Ishikawa (cell line): ENCODE results near the gene CNTNAP2.

Source experiments
- CREB1 ChIP-seq: IDR thresholded peaks from 2 replicates; pipeline ENCODE4 v1.6.1; 2012; ENCODE audit warnings: low read depth
- REST ChIP-seq: IDR thresholded peaks from 2 replicates; pipeline ENCODE4 v1.6.1; 2012; ENCODE audit warnings: low read depth, mild to moderate bottlenecking
- TAF1 ChIP-seq: IDR thresholded peaks from 2 replicates; pipeline ENCODE4 v1.6.1; 2012; ENCODE audit warnings: low read depth, mild to moderate bottlenecking

- no peak for TF ChIP-seq TAF1
- TF ChIP-seq REST = no peak
- TF ChIP-seq CREB1 = no peak
These were observed 2042.7 kb downstream of the CNTNAP2 start for GRCh38 chr7:148159331-148159730.
